Activated naive CD8-positive, alpha-beta T cell treated with anti-CD3 and anti-CD28 coated beads, Interleukin-2, amount 10 ng/mL, durations not matched to agents 7 days and 5 days (primary cell): ENCODE measurements around the gene ZRANB1. TPM values are rescaled to one million over a fixed set of nuclear protein-coding genes. Genes with fewer than 3 reads are reported as not detected.

Experiments used
- ATAC-seq: fragments of 150-1000 bp; cut with Tn5 transposase; one replicate; pipeline ENCODE4 v1.10.0; 2021; ENCODE audit warnings: low read depth, moderate library complexity
- POLR2A ChIA-PET: fragments of 350-600 bp; sonication (Branson Sonifier 250); formaldehyde crosslinking; loops from one replicate; lab custom pipeline; 2021; ENCODE audit warnings: antibody characterized with exemption; lab: Charles Lee
- DNase-seq: peaks from one replicate; pipeline ENCODE4 v3.0.0; 2021
- H3K27ac Mint-ChIP-seq: one replicate; pipeline ENCODE4 v1.8.0; 2022; ENCODE audit warnings: mild to moderate bottlenecking, mixed read lengths
- H3K27me3 Mint-ChIP-seq: one replicate; pipeline ENCODE4 v1.8.0; 2022; ENCODE audit warnings: mild to moderate bottlenecking, moderate library complexity, mixed read lengths
- H3K36me3 Mint-ChIP-seq: one replicate; pipeline ENCODE4 v1.8.0; 2021; ENCODE audit warnings: mild to moderate bottlenecking, mixed read lengths
- H3K4me1 Mint-ChIP-seq: one replicate; pipeline ENCODE4 v1.8.0; 2021; ENCODE audit warnings: mixed read lengths
- H3K4me3 Mint-ChIP-seq: one replicate; pipeline ENCODE4 v1.8.0; 2022; ENCODE audit warnings: mild to moderate bottlenecking, moderate library complexity, mixed read lengths
- H3K9me3 Mint-ChIP-seq: one replicate; pipeline ENCODE4 v1.8.0; 2021; ENCODE audit warnings: mixed read lengths
- microRNA-seq: library from miRNA; unstranded; fragments of <30 nt; microRNA quantifications from one replicate; pipeline ENCODE4 v1.2.0, GENCODE V29; 2022
- total RNA-seq, 2 experiments: library from RNA; stranded (reverse); gene quantifications; one replicate each; pipeline ENCODE4 v1.2.3, GENCODE V29; 2021

ZRANB1 gene
- total RNA-seq, 2 experiments from 2014 or later, result 15.3 to 15.8 TPM

DNA sequence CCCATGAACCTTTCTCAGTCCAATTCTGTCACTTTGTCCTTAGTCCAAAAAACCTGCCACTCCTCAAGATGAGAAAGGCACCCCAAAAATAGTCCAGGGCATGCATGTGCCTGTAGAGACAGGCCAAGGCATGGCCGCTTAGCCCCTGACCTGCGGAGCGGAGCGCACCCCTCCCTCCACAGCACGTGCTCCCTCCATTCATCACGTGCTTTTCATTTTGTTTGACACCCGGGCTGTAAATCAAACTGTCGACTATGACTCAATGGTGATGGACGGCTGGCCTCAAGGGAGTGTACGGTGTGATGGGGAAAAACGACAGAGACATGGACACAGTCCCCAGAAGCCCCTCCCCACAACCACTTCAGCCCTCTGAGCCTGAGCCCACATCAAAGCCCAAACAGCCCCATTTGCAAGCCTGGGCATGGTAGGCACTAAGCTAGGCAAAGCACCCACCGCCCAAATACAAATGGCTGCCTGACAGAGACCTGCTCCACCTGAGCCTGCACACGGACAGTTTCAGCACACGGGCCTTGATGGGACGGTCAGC lies 90.6 kb downstream of the ZRANB1 start:
- H3K4me1 Mint-ChIP-seq, result no peaks in the 10 kb centered on the region
- peaks cover 2% of the 10 kb centered on the region for H3K27me3 Mint-ChIP-seq
- ATAC-seq, result no peak
- H3K27ac Mint-ChIP-seq, result no peak overlapping the region
- POLR2A ChIA-PET, result no interaction called here
- DNase-seq, result no peak
- H3K36me3 Mint-ChIP-seq, result no peaks in the 10 kb centered on the region
- H3K4me3 Mint-ChIP-seq, result no peak overlapping the region
- H3K9me3 Mint-ChIP-seq, result no peaks in the 10 kb centered on the region

DNA sequence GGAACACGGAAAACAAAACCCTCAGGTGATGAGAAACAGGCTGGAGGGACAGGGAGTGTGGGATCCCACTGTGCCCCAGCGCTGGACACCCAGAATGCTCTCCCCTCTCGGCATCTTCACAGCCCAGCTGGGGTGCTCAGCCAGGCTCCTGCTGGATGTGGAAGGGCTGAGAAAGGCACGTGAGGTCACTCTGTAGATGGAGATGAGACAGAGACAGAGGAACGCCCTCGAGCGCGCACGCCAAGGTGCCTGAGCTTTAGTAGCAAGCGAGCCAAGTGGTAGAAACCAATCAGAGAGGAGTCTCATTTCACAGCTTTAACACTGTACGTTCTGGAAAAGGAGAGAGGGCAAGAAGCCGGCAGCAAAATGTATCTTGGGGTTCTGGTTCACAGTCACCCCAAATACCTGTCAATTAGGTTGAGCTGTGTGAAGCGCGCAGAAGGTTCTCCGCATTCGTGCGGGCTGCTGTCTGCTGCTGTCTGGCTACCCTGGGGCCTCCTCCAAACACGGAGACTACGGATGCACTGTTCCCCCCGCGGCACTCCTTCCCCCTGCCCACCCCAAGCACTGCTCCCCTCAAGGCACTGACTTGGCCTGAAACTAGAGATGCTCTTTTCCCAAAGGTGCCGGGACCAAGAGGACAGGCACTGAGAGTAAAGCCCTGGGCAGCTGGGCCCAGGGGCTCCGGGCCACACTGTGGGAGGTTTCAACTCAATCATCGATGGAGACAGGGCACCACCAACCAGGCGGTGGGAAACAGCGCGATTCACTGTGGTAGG lies 91.4 kb downstream of the ZRANB1 start:
- no peaks in the 10 kb centered on the region for H3K36me3 Mint-ChIP-seq
- H3K9me3 Mint-ChIP-seq, result no peaks in the 10 kb centered on the region
- H3K27ac Mint-ChIP-seq, result no peak overlapping the region
- no peaks in the 10 kb centered on the region for H3K4me1 Mint-ChIP-seq
- no peak for DNase-seq
- ATAC-seq, result no peak
- POLR2A ChIA-PET, result no interaction called here
- peaks cover 1% of the 10 kb centered on the region for H3K27me3 Mint-ChIP-seq
- no peak overlapping the region for H3K4me3 Mint-ChIP-seq

GRCh38 chr10:125034675-125035074 lies 92.8 kb downstream of the ZRANB1 start:
- DNase-seq, result no peak
- ATAC-seq, result no peak
- Mint-ChIP-seq H3K27me3 (no peaks in the 10 kb centered on the region), H3K9me3 (no peaks in the 10 kb centered on the region), H3K4me3 (no peak overlapping the region), H3K4me1 (no peaks in the 10 kb centered on the region), H3K27ac (no peak overlapping the region), H3K36me3 (no peaks in the 10 kb centered on the region)
- POLR2A ChIA-PET, result no interaction called here

GRCh38 chr10:125035136-125035535 lies 93.2 kb downstream of the ZRANB1 start:
- H3K9me3 Mint-ChIP-seq, result no peaks in the 10 kb centered on the region
- no peak for ATAC-seq
- POLR2A ChIA-PET, result no interaction called here
- no peak for DNase-seq
- H3K4me3 Mint-ChIP-seq, result no peak overlapping the region
- no peaks in the 10 kb centered on the region for H3K4me1 Mint-ChIP-seq
- H3K36me3 Mint-ChIP-seq, result no peaks in the 10 kb centered on the region
- no peak overlapping the region for H3K27ac Mint-ChIP-seq
- H3K27me3 Mint-ChIP-seq, result no peaks in the 10 kb centered on the region

- ATAC-seq (no peak), DNase-seq (no peak)
- POLR2A ChIA-PET, result no interaction called here
- no peaks in the 10 kb centered on the region for H3K4me1 Mint-ChIP-seq
- H3K27ac Mint-ChIP-seq, result no peak overlapping the region
- H3K27me3 Mint-ChIP-seq, result peaks cover 2% of the 10 kb centered on the region
- no peaks in the 10 kb centered on the region for H3K36me3 Mint-ChIP-seq
- H3K9me3 Mint-ChIP-seq, result no peaks in the 10 kb centered on the region
- H3K4me3 Mint-ChIP-seq, result no peak overlapping the region
Measured at GRCh38 chr10:125035588-125036295, 93.8 kb downstream of the ZRANB1 start.

GRCh38 chr10:125037145-125037877 lies 95.4 kb downstream of the ZRANB1 start:
- peaks cover 2% of the 10 kb centered on the region for H3K27me3 Mint-ChIP-seq
- no peaks in the 10 kb centered on the region for H3K36me3 Mint-ChIP-seq
- no peaks in the 10 kb centered on the region for H3K4me1 Mint-ChIP-seq
- H3K9me3 Mint-ChIP-seq, result no peaks in the 10 kb centered on the region
- POLR2A ChIA-PET, result interaction anchor here (0.6 kb wide), 1 partner anchor 273 kb away, joined by 3 read pairs; no protein-coding TSS in a partner anchor
- ATAC-seq (no peak), DNase-seq (no peak)
- H3K4me3 Mint-ChIP-seq, result no peak overlapping the region
- H3K27ac Mint-ChIP-seq, result no peak overlapping the region

Small RNAs within 50 kb of the gene (microRNA-seq; reads per million reads assigned to microRNA genes)
- not detected for gene MIR4296

Other genes starting within 250 kb of the ZRANB1 start
- gene FAM53B, start 197.7 kb upstream of the ZRANB1 start, total RNA-seq, result 10 to 100 TPM; 29.8 to 33.0 TPM
- 10 to 100 TPM; 22.0 to 22.8 TPM for gene EEF1AKMT2, start 150.2 kb upstream of the ZRANB1 start, total RNA-seq
- 10 to 100 TPM; 12.8 to 14.8 TPM for gene ABRAXAS2, start 140.3 kb upstream of the ZRANB1 start, total RNA-seq
- gene CTBP2, start 218.4 kb downstream of the ZRANB1 start, total RNA-seq, result 1 to 10 TPM in 1 of 2 experiments, under 1 TPM in 1; 0.94 to 1.6 TPM